GM12891 (cell line): ENCODE results near the gene PCDH9.

Source experiments
- DNase-seq: peaks from one replicate; pipeline ENCODE4 v3.0.0; 2011; ENCODE audit warnings: low spot score; ENCODE audit not compliant: insufficient read length
- FAIRE-seq: peaks from 2 replicates; lab custom pipeline; 2011; peaks lifted over from hg19 to GRCh38; lab: Jason Lieb, UNC
- PAX5 ChIP-seq: IDR thresholded peaks from 2 replicates; pipeline ENCODE4 v1.6.1; 2011; ENCODE audit warnings: low read length, moderate library complexity, mild to moderate bottlenecking; ENCODE audit not compliant: insufficient read depth, severe bottlenecking
- POLR2A ChIP-seq: IDR thresholded peaks from 2 replicates; pipeline ENCODE4 v1.6.1; 2011; ENCODE audit warnings: low read depth, low read length, control low read depth
- POLR2AphosphoS5 ChIP-seq: IDR thresholded peaks from 2 replicates; pipeline ENCODE4 v1.6.1; 2011; ENCODE audit warnings: low read depth, low read length, control low read depth
- POU2F2 ChIP-seq: IDR thresholded peaks from 2 replicates; pipeline ENCODE4 v1.6.1; 2011; ENCODE audit warnings: low read depth, mild to moderate bottlenecking, control low read depth, low read length, moderate library complexity
- SPI1 ChIP-seq: IDR thresholded peaks from 2 replicates; pipeline ENCODE4 v1.6.1; 2011; ENCODE audit warnings: low read depth, low read length, control low read depth
- TAF1 ChIP-seq: IDR thresholded peaks from 2 replicates; pipeline ENCODE4 v1.6.1; 2011; ENCODE audit warnings: low read depth, low read length, control low read depth

PCDH9 gene

DNA sequence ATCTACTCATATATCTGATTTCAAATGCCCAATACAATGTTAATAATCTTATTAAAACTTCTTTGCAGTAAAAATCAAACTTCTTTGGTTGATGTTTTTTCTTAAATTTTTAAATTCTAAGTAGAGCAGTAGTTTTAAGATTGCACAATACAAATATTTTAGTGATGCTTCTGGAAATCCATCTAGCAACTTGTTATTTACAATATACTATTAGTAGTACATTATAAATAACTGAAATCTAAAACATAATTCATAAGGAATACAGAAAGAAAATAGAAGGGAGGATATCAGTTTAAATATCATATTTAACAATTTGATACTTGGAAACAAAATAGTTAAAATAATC is 569.7 kb downstream of the PCDH9 start:
- FAIRE-seq (no peak), DNase-seq (no peak)
- TF ChIP-seq SPI1: no peak
- no peak for TF ChIP-seq POU2F2
- TF ChIP-seq POLR2AphosphoS5: no peak
- TF ChIP-seq TAF1: no peak
- no peak for TF ChIP-seq POLR2A
- no peak for TF ChIP-seq PAX5

DNA sequence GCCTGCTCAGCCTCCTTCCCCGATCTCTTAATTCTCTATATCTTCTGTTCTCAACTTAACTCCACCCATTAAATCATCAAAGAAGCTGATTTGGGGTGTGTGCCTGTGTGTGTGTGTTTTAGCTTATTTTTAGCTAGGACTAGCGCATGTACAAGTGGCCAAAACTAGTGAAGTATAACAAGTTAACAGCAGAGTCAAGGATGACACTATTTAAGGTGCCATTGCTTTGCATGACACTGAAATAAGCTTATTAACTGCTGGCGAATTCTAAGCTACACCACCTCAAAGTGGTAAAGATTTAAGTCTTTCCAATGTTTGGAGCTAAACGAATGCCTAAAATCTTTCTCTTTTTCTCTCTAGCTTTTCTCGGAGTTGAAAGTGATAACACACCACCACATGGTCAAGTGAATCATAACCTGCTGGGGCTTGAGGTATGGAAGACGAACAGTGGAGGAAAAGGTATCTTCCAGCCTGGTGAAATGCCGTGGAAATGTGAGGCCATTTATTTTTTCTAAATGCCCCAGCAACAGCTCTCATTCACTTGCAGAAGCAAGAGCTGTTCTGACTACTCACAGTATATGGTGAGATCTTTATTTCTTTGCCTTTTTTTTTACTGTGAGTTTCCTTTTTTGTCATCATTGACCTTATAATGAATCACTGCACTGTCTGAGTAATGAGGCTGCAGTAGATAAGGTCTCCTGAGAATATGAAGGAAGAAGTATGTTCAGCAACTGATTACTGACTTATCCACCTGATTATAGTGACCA is 570.3 kb downstream of the PCDH9 start:
- no peak for TF ChIP-seq PAX5
- TF ChIP-seq POLR2A: no peak
- no peak for TF ChIP-seq TAF1
- TF ChIP-seq POU2F2: no peak
- no peak for TF ChIP-seq SPI1
- TF ChIP-seq POLR2AphosphoS5: no peak
- FAIRE-seq (no peak), DNase-seq (no peak)

DNA sequence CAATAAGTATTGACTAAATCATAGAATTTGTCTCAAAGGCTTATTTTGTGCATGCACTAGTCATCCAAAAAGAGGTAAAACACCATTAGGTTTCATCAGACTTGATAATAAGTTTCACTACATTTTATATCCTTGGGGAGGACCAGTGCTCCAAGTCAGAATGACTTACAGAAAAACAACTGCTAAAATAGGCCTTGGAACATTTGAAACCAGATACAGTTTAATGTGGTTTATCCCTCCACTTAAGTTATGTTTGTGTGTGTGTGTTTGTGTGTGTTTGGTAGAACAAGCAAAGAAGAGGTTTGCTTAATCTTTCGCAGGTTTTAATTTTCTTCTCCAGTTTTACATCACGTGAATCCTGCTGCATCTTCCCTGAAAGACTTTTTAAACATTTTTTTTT is 570.9 kb downstream of the PCDH9 start:
- no peak for TF ChIP-seq PAX5
- TF ChIP-seq TAF1: no peak
- TF ChIP-seq POLR2AphosphoS5: no peak
- no peak for TF ChIP-seq POLR2A
- TF ChIP-seq POU2F2: no peak
- no peak for TF ChIP-seq SPI1
- FAIRE-seq: no peak

DNA sequence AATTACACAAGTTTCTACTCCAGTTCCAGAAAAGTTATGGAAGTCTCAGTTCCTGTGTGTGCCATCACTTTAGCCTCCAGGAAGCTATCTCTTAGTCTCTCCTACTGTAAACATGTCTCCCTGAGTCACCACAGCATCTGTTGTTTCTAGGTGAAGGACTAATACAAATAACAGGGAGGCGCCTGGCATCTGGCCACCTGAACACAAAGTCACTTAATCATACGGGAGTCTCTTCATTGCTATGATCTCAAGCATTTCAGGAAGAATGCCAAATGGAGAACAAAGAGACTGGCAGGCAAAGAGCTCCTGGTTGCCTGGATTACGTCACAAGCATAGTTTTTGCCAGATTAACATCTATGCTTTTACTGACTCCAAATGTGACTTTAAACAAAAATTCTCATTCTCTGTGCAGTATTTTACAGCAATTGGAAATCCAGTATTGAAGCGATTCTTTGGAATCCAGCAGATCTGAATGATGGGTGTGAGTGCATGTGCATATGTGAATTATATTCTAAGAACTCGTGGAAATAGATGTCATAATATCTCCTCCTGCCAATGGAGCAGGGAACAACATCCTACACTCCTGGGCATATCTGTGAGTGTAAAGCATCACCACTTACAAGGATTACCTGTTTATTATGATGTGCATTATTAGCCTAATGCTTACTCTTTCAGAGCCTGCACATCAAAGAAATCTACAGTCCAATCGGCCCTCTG is 572.8 kb downstream of the PCDH9 start:
- no peak for FAIRE-seq
- TF ChIP-seq POU2F2 (no peak), TAF1 (no peak), POLR2A (no peak), SPI1 (no peak), PAX5 (no peak), POLR2AphosphoS5 (no peak)

More for the DNA sequence above, 570.9 kb downstream of the PCDH9 start:
- DNase-seq: no peak

DNA sequence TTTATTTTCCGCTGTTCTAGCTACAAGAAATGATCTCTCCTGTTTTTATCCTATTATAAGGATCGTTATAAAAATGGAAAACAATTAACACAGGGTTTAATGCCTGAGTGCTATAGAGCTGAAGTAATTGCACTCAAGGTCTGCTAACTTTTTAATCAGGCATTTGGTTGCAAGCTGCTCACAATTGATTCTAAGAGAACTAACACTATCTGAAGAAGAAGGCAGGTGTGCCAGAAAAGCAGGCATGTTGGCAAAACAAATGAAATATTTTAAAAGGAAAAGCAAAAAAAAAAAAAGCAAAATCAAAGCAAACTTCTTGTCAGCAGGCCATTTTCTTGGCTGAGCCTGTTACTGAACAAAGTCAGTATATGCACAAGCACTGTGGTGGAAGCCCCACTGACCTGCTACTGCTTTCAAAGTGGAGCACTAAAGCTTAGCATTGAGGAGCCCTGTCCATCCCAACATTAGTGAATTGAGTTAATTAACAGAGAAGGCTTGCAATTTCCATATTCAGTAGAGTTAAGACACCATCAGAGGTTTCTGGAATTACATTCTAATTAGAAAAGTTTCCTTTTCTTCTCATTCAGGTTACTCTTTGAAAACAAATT is 574.2 kb downstream of the PCDH9 start:
- no peak for DNase-seq
- no peak for TF ChIP-seq PAX5
- TF ChIP-seq SPI1: no peak
- TF ChIP-seq TAF1: no peak
- no peak for TF ChIP-seq POU2F2
- no peak for TF ChIP-seq POLR2AphosphoS5
- no peak for TF ChIP-seq POLR2A
- FAIRE-seq: no peak

More for the DNA sequence above, 572.8 kb downstream of the PCDH9 start:
- no peak for DNase-seq

DNA sequence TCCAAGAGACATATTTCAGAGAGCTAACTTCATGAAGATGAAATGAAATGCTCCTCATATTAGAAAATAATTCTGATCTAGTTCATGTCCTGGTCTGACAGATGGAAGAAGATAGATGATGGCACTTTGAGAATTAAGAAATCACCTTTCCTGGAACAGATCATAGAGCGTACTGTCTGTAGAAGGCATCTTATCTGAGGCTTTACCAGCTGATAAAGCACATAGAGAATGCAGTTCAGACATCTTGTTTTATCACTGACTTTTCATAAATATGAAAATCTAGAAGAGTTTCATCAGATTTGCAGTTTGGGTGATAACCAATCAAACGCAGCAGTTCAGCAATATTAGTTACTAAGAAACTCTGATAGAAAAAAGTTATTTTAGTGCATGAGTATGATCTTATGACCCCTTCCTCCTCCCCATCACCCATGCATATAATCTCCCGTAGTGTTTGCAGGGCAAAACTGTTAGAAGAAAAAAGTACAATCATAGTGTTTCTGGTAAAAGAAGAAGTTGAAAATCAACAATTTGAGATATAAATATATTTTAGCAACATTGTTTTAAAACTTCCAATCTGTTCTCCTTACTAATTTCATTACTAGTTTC is 585.2 kb downstream of the PCDH9 start:
- TF ChIP-seq TAF1: no peak
- DNase-seq: no peak
- no peak for FAIRE-seq

DNA sequence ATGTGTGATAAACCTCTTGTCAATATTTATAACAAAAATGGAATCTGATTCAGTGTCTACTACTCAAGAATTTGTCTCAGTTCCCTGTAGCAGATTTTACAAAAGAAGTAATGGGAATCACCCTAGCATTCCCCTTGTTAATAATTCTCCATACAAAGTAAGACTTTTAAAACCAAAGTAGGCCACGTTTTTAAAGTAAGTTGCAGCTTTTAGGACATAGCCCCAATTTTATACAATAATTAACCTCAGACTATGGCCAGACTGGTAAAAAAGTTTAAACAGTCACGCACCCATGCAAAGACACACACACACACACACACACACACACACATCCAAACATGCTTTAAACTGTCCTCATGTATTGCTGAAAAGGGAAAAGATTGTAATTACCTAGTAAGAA is 589.9 kb downstream of the PCDH9 start:
- DNase-seq (no peak), FAIRE-seq (no peak)
- TF ChIP-seq POLR2AphosphoS5 (no peak), PAX5 (no peak), TAF1 (no peak), SPI1 (no peak), POLR2A (no peak), POU2F2 (no peak)

DNA sequence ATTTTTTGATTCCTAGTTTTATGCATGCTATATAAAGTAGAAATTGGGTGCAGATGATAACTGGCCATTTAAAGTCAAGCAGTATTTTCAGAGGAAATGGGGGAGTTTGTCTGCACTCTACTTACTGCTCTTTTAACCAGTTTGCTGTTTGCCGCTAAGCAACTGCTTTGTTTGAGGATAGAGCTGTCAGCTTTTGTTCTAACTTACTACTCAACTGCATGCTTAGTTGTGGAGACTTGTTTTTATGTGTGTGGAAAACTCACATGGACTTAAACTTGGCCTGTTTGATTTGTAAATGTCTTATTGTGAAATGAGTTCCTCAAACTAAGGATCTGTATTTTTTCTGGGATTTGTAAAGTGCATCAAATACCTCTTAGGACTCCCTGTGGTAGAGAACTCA is 591.1 kb downstream of the PCDH9 start:
- TF ChIP-seq TAF1 (no peak), POLR2A (no peak), POLR2AphosphoS5 (no peak), PAX5 (no peak), SPI1 (no peak), POU2F2 (no peak)
- no peak for DNase-seq
- FAIRE-seq: no peak

DNA sequence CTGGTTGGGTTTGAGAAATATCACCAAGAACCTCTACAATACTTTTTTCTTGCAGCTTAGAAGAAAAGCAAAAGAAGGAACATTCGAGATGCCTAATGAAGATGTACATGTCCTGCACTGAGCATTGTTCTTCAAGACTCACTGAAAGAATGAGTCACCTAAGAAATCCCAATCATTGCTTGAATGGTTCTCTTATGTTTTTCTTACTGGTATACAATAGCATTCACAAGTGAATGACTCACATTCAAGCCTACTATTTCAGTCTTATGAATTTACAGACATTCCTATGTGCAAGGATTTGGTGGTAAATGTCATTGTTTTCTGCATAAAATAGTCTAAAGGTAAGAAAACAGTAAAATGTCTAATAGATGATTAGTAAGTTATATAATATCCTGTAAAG is 594.6 kb downstream of the PCDH9 start:
- no peak for TF ChIP-seq POLR2AphosphoS5
- no peak for TF ChIP-seq POU2F2
- TF ChIP-seq SPI1: no peak
- TF ChIP-seq PAX5: no peak
- TF ChIP-seq TAF1: no peak
- no peak for TF ChIP-seq POLR2A
- DNase-seq: no peak
- FAIRE-seq: no peak
